ENCODE measurements around the gene C1orf185. TPM values are rescaled to one million over a fixed set of nuclear protein-coding genes. Genes with fewer than 3 reads are reported as not detected.

The C1orf185 gene
- polyA plus RNA-seq: not detected
- long read RNA-seq, donor 1: 0 reads
- long read RNA-seq, donor 2: 0 reads
- long read RNA-seq, donor 3: 0 reads
- long read RNA-seq, donor 4: 0 reads
- long read RNA-seq, donor 5: 0 reads
- long read RNA-seq, donor 6: 0 reads
- long read RNA-seq, donor 7: 0 reads
- long read RNA-seq, donor 8: 0 reads
- long read RNA-seq, donor 9: 0 reads
- long read RNA-seq, donor 10: 0 reads
- long read RNA-seq, donor 11: 0 reads

DNA sequence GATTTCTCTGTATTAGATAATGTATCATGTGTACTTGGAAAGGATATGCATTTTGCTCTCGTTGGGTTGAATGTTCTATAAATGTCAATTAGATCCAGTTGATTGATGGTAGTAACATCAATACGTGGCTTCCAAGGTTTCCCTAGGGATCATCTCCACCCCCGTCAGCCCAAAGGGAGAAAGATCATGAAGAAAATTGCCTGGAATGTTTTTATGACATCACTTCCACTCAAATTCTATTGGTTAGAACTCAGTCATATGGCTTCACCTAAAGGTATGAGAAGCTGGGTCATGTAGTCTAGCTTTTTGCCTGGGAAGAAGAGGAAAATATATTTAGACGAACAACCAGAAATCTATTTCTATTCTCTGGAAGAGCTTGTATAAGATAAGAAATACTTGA, at the start of gene C1orf185:
C1orf185 (plus strand) TSS at position 253 of the 400 bp plus-strand sequence; CDS start at position 259, 6 bp downstream.
- DNase-seq: no peak
- H3K4me3 ChIP-seq (ENCODE audit: low read length): no peak within 1 kb of the TSS
- no peak within 1 kb of the TSS for H3K27ac ChIP-seq (ENCODE audit: low read length)

DNA sequence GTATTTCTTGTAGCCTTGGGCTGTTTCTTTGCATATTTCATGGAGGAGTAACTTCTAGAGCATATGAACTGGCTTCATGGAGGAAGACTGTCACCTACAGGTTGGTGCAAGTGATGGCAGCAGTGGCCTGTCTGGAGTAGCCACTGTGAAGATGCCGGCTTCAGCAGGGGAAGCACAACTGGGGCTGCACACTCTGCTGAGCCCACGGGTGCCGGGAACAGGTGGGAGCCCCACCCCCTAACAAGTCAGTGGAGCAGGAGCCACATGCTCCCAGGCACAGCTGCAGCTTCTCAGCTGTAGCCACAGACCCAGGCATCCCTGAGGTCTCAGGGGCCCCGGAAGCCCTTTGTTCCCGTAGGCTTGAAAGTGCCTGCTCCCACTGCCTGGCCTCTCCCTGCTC, 43.2 kb upstream of the C1orf185 start:
- Histone ChIP-seq H3K4me3 (ENCODE audit: low read length) (no peak overlapping the region), H3K9me3 (ENCODE audit: control insufficient read depth, low read depth, low read length) (no peaks in the 10 kb centered on the region), H3K27me3 (ENCODE audit: control insufficient read depth, insufficient read depth, low read length) (no peaks in the 10 kb centered on the region), H3K27ac (ENCODE audit: low read length) (no peak overlapping the region), H3K36me3 (ENCODE audit: control insufficient read depth, insufficient read depth, low read length) (no peaks in the 10 kb centered on the region), H3K4me1 (ENCODE audit: control insufficient read depth, insufficient read depth, low read length) (no peaks in the 10 kb centered on the region)
- WGBS (ENCODE audit: insufficient coverage, low lambda C conversion rate): no CpG with 5 or more reads among the region's 5 CpGs
- DNase-seq: no peak

More for the DNA sequence above, at the start of gene C1orf185:
- WGBS (ENCODE audit: insufficient coverage, low lambda C conversion rate): 100% methylated on average over 1 of the region's 4 CpGs
- Histone ChIP-seq H3K9me3 (ENCODE audit: control insufficient read depth, low read depth, low read length) (no peaks in the 10 kb centered on the region), H3K4me1 (ENCODE audit: control insufficient read depth, insufficient read depth, low read length) (no peaks in the 10 kb centered on the region), H3K36me3 (ENCODE audit: control insufficient read depth, insufficient read depth, low read length) (no peaks in the 10 kb centered on the region), H3K27me3 (ENCODE audit: control insufficient read depth, insufficient read depth, low read length) (no peaks in the 10 kb centered on the region)

DNA sequence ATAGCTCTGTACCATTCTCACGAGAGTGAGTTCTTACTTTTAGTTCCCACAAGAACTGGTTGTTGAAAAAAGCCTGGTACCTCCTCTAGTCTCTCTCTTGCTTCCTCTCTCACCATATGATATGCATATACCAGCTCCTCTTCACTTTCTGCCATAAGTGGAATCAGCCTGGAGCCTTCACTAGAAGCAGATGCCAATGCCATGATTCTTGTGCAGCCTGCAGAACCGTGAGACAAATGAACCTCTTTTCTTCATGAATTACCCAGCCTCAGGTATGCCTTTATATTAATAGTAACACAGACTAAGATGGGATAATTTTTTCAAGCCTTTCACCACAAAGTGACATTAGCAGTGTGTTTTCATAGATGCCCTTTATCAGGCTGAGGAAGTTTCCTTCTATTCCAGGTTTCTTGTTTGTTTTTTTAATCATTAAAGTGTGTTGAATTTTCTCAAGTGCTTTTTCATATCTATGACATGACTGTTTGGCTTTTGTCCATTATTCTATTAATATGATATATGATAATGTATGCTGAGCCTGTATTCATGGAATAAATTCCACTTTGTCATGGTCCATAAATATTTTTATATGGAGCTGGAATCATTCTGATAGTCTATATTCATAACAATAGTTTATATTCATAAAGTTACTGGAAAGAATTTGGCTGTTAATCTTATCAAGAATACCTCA, 40.7 kb upstream of the C1orf185 start:
- Histone ChIP-seq H3K27me3 (ENCODE audit: control insufficient read depth, insufficient read depth, low read length) (no peaks in the 10 kb centered on the region), H3K9me3 (ENCODE audit: control insufficient read depth, low read depth, low read length) (no peaks in the 10 kb centered on the region), H3K4me3 (ENCODE audit: low read length) (no peak overlapping the region), H3K36me3 (ENCODE audit: control insufficient read depth, insufficient read depth, low read length) (no peaks in the 10 kb centered on the region), H3K27ac (ENCODE audit: low read length) (no peak overlapping the region), H3K4me1 (ENCODE audit: control insufficient read depth, insufficient read depth, low read length) (no peaks in the 10 kb centered on the region)
- WGBS (ENCODE audit: insufficient coverage, low lambda C conversion rate): no CpG with 5 or more reads among the region's 2 CpGs
- no peak for DNase-seq

DNA sequence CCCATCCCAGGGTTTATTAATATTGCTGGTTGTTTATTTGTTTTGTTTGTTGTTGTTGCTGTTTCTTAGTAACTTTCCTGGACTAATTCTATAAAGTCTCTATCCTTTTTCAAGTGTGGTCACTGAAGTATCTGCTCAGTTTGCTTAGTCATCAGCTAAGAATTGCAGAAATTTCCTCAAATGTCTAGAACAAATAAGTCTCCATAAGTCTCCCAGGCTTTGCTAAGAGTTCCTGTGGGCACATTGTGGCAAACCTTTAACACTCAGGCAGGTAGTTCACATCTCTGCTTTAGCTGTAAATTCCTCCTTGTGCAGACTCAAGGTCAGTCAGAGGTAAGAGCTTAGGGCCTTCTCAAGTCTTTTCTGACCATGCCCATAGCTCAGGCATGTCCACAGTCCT, 38.9 kb upstream of the C1orf185 start:
- no peak overlapping the region for H3K27ac ChIP-seq (ENCODE audit: low read length)
- H3K36me3 ChIP-seq (ENCODE audit: control insufficient read depth, insufficient read depth, low read length): no peaks in the 10 kb centered on the region
- H3K4me1 ChIP-seq (ENCODE audit: control insufficient read depth, insufficient read depth, low read length): no peaks in the 10 kb centered on the region
- H3K9me3 ChIP-seq (ENCODE audit: control insufficient read depth, low read depth, low read length): no peaks in the 10 kb centered on the region
- no peak for DNase-seq
- no peak overlapping the region for H3K4me3 ChIP-seq (ENCODE audit: low read length)
- H3K27me3 ChIP-seq (ENCODE audit: control insufficient read depth, insufficient read depth, low read length): no peaks in the 10 kb centered on the region

DNA sequence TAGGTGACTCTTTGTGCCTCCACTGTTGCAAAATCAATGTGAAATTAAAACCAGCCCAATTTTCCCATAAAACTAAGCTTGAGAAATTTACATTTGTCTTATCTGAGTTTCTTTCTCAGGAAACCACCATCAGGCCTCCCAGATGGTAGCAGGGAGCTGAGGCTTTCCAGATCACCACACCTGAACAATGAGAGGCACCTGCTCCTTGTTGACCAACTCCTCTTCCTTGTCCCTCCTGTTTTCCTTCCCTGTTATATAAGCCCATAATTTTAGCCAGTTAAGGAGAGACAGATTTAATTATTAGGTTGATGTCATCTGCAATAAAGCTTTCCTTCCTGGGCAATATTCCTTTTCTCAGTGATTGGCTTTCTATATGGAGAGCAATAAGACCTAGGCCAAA, 32.0 kb upstream of the C1orf185 start:
- DNase-seq: no peak
- no peaks in the 10 kb centered on the region for H3K4me1 ChIP-seq (ENCODE audit: control insufficient read depth, insufficient read depth, low read length)
- no peaks in the 10 kb centered on the region for H3K36me3 ChIP-seq (ENCODE audit: control insufficient read depth, insufficient read depth, low read length)
- H3K4me3 ChIP-seq (ENCODE audit: low read length): no peak overlapping the region
- H3K27ac ChIP-seq (ENCODE audit: low read length): no peak overlapping the region
- H3K27me3 ChIP-seq (ENCODE audit: control insufficient read depth, insufficient read depth, low read length): peaks cover 5% of the 10 kb centered on the region
- peaks cover 3% of the 10 kb centered on the region for H3K9me3 ChIP-seq (ENCODE audit: control insufficient read depth, low read depth, low read length)

DNA sequence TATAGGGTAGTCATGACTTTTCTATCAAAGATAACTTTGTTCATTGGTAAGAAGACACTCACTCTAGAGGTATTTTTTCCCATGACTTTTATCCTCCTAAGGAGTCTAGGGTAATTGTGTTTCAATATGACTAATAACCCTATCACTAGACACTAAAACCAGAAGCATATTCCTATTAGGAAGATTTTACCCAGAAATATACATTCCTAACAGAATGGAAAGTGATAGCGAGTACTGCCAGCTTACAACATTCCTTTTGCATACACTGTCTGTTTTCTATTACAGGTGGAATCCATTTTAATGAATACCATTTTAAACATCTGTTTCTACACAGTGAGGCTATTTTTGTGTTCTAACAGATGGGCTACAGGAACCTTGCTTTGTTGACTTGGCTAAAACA, 31.4 kb upstream of the C1orf185 start:
- DNase-seq: no peak
- 80% methylated on average over 1 of the region's 1 CpG for WGBS (ENCODE audit: insufficient coverage, low lambda C conversion rate)
- Histone ChIP-seq H3K27me3 (ENCODE audit: control insufficient read depth, insufficient read depth, low read length) (peaks cover 6% of the 10 kb centered on the region), H3K9me3 (ENCODE audit: control insufficient read depth, low read depth, low read length) (peaks cover 3% of the 10 kb centered on the region), H3K36me3 (ENCODE audit: control insufficient read depth, insufficient read depth, low read length) (no peaks in the 10 kb centered on the region), H3K4me1 (ENCODE audit: control insufficient read depth, insufficient read depth, low read length) (no peaks in the 10 kb centered on the region), H3K27ac (ENCODE audit: low read length) (no peak overlapping the region), H3K4me3 (ENCODE audit: low read length) (no peak overlapping the region)

DNA sequence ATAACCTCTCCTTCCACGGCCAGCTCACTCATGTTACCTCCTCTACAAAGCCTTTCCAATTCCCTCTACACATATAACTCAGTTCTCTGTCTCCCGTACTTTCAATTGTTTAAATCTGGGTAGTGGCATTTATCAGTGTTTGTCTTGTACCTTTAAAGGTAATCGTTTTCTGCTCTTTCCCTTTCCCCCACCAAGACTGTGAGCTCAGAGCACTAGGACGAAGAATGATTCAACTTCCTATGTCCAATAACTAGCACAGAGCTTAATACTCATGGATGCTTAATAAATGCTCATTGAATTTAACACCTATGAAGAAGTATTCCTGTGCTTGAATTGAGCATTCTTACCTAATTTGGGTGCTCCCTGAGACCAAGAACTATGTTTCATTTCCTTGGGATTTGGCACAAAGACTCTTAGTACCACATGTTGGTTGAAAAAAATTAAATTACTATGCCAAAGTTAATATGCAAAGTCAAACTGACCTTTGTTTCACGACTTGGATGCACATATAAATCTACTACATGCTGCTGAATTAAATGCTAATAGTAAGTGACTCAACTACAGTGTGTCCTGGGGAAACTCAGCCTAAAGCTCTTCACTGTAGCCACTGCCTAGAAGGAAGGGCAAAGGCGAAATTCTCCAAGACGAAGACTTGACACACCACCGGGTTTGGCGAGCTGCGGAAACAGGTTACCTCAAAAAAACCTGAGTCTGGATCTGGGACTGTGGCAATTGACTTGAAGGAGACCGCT, 30.6 kb upstream of the C1orf185 start:
- H3K36me3 ChIP-seq (ENCODE audit: control insufficient read depth, insufficient read depth, low read length): no peaks in the 10 kb centered on the region
- no peak overlapping the region for H3K4me3 ChIP-seq (ENCODE audit: low read length)
- no peak for DNase-seq
- peaks cover 3% of the 10 kb centered on the region for H3K9me3 ChIP-seq (ENCODE audit: control insufficient read depth, low read depth, low read length)
- peaks cover 6% of the 10 kb centered on the region for H3K27me3 ChIP-seq (ENCODE audit: control insufficient read depth, insufficient read depth, low read length)
- H3K27ac ChIP-seq (ENCODE audit: low read length): no peak overlapping the region
- 72% methylated on average over 2 of the region's 11 CpGs for WGBS (ENCODE audit: insufficient coverage, low lambda C conversion rate)
- H3K4me1 ChIP-seq (ENCODE audit: control insufficient read depth, insufficient read depth, low read length): no peaks in the 10 kb centered on the region

DNA sequence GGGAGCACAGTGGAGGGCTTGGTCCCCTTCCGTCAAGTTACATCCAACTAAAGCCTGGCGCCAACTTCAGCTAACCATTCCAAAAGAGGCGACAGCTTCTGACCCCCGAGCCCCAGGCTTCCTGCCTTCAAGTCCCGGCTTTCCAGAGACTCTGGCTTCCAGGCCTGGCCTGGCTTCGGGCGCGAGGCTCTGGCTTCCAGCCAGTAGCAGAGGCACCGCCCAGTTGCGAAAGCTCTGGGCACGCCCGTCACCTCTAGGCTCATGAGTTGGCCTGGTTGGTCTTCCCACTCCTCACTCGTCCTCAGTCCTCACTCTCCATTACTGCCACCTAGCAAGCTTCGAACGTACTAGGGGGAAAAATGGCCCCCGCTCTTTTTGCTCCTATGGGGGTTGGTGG, 30.0 kb upstream of the C1orf185 start:
- Histone ChIP-seq H3K27ac (ENCODE audit: low read length) (no peak overlapping the region), H3K27me3 (ENCODE audit: control insufficient read depth, insufficient read depth, low read length) (peaks cover 6% of the 10 kb centered on the region), H3K36me3 (ENCODE audit: control insufficient read depth, insufficient read depth, low read length) (no peaks in the 10 kb centered on the region), H3K4me1 (ENCODE audit: control insufficient read depth, insufficient read depth, low read length) (no peaks in the 10 kb centered on the region), H3K9me3 (ENCODE audit: control insufficient read depth, low read depth, low read length) (peaks cover 3% of the 10 kb centered on the region), H3K4me3 (ENCODE audit: low read length) (no peak overlapping the region)
- no peak for DNase-seq
- no CpG with 5 or more reads among the region's 16 CpGs for WGBS (ENCODE audit: insufficient coverage, low lambda C conversion rate)

DNA sequence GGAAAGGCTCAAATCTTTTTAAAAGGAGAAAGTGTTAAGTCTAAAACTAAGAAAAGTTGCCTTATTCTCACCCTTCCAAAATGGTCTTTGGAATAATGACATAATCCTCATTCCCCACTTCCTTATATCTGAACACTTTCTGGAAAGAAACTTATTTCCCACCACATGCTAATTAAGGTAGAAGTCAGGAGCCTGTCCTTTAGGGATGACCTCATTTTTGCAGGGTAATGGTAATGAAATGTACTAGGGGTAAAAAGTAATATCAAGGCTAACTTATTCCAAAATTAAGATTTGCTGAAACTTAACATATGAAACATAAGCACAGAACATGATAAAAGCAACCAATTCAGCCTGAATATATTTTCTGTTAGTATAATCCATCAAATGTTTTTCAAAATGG, 29.4 kb upstream of the C1orf185 start:
- Histone ChIP-seq H3K27ac (ENCODE audit: low read length) (no peak overlapping the region), H3K9me3 (ENCODE audit: control insufficient read depth, low read depth, low read length) (peaks cover 3% of the 10 kb centered on the region), H3K27me3 (ENCODE audit: control insufficient read depth, insufficient read depth, low read length) (peaks cover 6% of the 10 kb centered on the region), H3K36me3 (ENCODE audit: control insufficient read depth, insufficient read depth, low read length) (no peaks in the 10 kb centered on the region), H3K4me1 (ENCODE audit: control insufficient read depth, insufficient read depth, low read length) (no peaks in the 10 kb centered on the region), H3K4me3 (ENCODE audit: low read length) (no peak overlapping the region)
- no peak for DNase-seq

DNA sequence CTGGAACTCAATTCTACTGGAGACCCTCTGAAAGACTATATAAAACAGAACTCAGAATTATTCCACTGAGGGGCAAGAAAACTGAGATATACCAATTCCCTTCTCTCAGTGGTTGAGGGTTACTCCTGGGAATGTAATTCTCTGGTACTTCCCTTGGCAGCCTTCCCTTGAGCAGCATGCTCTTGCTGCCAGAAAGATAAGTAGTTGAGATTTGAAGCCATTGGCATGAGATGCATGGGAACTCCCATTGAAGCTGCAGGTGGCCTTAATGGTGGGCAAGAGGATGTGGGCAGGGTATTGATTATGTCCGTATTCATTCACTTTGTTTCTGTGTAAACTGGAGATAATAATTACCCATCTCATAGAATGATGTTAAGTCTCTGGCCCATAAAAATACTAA, 28.6 kb upstream of the C1orf185 start:
- Histone ChIP-seq H3K4me1 (ENCODE audit: control insufficient read depth, insufficient read depth, low read length) (no peaks in the 10 kb centered on the region), H3K4me3 (ENCODE audit: low read length) (no peak overlapping the region), H3K27ac (ENCODE audit: low read length) (no peak overlapping the region), H3K9me3 (ENCODE audit: control insufficient read depth, low read depth, low read length) (peaks cover 3% of the 10 kb centered on the region), H3K36me3 (ENCODE audit: control insufficient read depth, insufficient read depth, low read length) (no peaks in the 10 kb centered on the region), H3K27me3 (ENCODE audit: control insufficient read depth, insufficient read depth, low read length) (peaks cover 6% of the 10 kb centered on the region)
- no CpG with 5 or more reads among the region's 1 CpG for WGBS (ENCODE audit: insufficient coverage, low lambda C conversion rate)
- DNase-seq: no peak
